HEK293 (cell line): ENCODE results near the gene SNTG2.

ENCODE experiments used
- IKZF3 ChIP-seq: fragments of 450-650 bp; IDR thresholded peaks from 2 replicates; pipeline ENCODE4 v1.5.0; 2018; ENCODE audit warnings: missing biosample characterization, mild to moderate bottlenecking, missing genetic modification characterization, moderate library complexity
- SETDB1 ChIP-seq: IDR thresholded peaks from one replicate; pipeline ENCODE4 v1.6.1; 2017; ENCODE audit warnings: mild to moderate bottlenecking, low read length, moderate library complexity, mixed read lengths; ENCODE audit not compliant: insufficient read length
- SP2 ChIP-seq: fragments of 450-650 bp; formaldehyde crosslinking; IDR thresholded peaks from 2 replicates; pipeline ENCODE4 v1.5.1; 2016; ENCODE audit warnings: missing biosample characterization, missing genetic modification characterization
- ZBTB1 ChIP-seq: fragments of 450-650 bp; formaldehyde crosslinking; IDR thresholded peaks from 2 replicates; pipeline ENCODE4 v1.5.1; 2016; ENCODE audit warnings: missing biosample characterization, missing genetic modification characterization
- ZNF114 ChIP-seq: fragments of 450-650 bp; formaldehyde crosslinking; IDR thresholded peaks from 2 replicates; pipeline ENCODE4 v1.5.0; 2017; ENCODE audit warnings: missing biosample characterization, missing genetic modification characterization
- ZNF221 ChIP-seq: fragments of 450-650 bp; formaldehyde crosslinking; IDR thresholded peaks from 2 replicates; pipeline ENCODE4 v1.5.1; 2017; ENCODE audit warnings: missing biosample characterization, missing genetic modification characterization, borderline replicate concordance
- ZNF747 ChIP-seq: fragments of 450-650 bp; formaldehyde crosslinking; IDR thresholded peaks from 2 replicates; pipeline ENCODE4 v1.5.1; 2016; ENCODE audit warnings: missing biosample characterization, missing genetic modification characterization
- TF ChIP-seq, protein P1 (sequence below): fragments of 450-650 bp; formaldehyde crosslinking; IDR thresholded peaks from 2 replicates; pipeline ENCODE4 v1.5.1; 2016; ENCODE audit warnings: missing biosample characterization, missing genetic modification characterization
- TF ChIP-seq, protein P2 (sequence below): fragments of 450-650 bp; formaldehyde crosslinking; IDR thresholded peaks from 2 replicates; pipeline ENCODE4 v1.5.1; 2016; ENCODE audit warnings: missing biosample characterization, missing genetic modification characterization
- TF ChIP-seq, protein P3 (sequence below): fragments of 450-650 bp; formaldehyde crosslinking; IDR thresholded peaks from 2 replicates; pipeline ENCODE4 v1.5.1; 2016; ENCODE audit warnings: missing biosample characterization, missing genetic modification characterization

DNA sequence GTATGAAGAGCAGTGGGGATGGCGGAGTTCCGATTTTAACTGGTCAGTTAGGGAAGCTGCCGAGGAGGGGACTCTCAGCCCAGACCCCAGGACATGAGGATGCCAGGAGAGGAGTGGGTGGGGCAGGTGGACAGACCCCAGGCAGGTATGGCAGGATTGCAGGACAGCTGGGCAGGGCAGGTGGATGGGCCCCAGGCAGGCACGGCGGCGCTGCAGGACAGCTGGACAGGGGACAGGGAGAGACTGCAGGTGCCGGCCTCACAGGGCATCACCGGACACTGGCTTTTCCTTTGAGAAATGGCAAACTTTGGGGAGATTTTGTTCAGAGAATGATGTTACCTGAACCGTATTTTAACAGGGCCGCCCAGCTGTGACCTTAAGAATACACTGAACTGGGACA, 127.7 kb downstream of the SNTG2 start:
- TF ChIP-seq, protein P1, sequence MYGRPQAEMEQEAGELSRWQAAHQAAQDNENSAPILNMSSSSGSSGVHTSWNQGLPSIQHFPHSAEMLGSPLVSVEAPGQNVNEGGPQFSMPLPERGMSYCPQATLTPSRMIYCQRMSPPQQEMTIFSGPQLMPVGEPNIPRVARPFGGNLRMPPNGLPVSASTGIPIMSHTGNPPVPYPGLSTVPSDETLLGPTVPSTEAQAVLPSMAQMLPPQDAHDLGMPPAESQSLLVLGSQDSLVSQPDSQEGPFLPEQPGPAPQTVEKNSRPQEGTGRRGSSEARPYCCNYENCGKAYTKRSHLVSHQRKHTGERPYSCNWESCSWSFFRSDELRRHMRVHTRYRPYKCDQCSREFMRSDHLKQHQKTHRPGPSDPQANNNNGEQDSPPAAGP: no peak
- TF ChIP-seq IKZF3 (tag by site-specific recombination) (no peak), SP2 (no peak), ZNF747 (tag by site-specific recombination) (no peak), SETDB1 (no peak), ZNF221 (no peak), ZNF114 (tag by site-specific recombination) (no peak), ZBTB1 (tag by site-specific recombination) (no peak)
- TF ChIP-seq, protein P2, sequence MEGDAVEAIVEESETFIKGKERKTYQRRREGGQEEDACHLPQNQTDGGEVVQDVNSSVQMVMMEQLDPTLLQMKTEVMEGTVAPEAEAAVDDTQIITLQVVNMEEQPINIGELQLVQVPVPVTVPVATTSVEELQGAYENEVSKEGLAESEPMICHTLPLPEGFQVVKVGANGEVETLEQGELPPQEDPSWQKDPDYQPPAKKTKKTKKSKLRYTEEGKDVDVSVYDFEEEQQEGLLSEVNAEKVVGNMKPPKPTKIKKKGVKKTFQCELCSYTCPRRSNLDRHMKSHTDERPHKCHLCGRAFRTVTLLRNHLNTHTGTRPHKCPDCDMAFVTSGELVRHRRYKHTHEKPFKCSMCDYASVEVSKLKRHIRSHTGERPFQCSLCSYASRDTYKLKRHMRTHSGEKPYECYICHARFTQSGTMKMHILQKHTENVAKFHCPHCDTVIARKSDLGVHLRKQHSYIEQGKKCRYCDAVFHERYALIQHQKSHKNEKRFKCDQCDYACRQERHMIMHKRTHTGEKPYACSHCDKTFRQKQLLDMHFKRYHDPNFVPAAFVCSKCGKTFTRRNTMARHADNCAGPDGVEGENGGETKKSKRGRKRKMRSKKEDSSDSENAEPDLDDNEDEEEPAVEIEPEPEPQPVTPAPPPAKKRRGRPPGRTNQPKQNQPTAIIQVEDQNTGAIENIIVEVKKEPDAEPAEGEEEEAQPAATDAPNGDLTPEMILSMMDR (tag by site-specific recombination): no peak
- TF ChIP-seq, protein P3, sequence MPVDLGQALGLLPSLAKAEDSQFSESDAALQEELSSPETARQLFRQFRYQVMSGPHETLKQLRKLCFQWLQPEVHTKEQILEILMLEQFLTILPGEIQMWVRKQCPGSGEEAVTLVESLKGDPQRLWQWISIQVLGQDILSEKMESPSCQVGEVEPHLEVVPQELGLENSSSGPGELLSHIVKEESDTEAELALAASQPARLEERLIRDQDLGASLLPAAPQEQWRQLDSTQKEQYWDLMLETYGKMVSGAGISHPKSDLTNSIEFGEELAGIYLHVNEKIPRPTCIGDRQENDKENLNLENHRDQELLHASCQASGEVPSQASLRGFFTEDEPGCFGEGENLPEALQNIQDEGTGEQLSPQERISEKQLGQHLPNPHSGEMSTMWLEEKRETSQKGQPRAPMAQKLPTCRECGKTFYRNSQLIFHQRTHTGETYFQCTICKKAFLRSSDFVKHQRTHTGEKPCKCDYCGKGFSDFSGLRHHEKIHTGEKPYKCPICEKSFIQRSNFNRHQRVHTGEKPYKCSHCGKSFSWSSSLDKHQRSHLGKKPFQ (tag by site-specific recombination): no peak
